Measurements from ENCODE around the gene SCN5A. TPM values are rescaled to one million over a fixed set of nuclear protein-coding genes. Genes with fewer than 3 reads are reported as not detected.

SCN5A gene
- total RNA-seq, 1 experiment from 2014 or later, result 13.6 TPM

DNA sequence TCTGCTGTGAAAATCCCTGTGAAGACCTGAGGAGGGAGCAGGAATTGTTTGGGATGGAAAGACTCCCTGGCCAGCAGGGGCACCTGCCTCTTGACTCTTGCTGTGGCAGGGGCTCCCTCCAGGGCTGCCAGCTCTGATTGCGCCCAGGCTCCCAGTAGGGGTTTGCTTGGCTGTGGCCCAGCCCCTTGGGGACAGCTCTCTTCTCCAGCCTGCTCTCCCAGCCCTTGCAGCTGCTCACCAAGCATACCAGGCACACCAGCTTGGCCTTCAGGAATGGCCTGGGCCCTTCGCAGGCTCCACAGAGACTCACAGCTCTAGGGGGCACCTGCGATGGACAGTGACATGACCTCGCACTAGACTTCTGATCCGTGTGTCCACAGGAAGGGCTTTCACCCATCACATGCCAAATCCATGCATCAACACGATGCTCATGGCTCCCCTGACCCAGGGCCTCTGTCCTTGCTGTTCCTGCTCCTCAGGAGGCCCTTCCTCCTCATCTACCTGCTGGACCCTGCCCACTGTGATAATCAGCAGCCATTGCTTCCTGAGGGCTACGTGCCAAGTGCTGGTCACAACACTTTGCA lies 61.8 kb downstream of the SCN5A start:
- DNase-seq (ENCODE audit: low spot score) (no peak), ATAC-seq (no peak)
- Mint-ChIP-seq H3K4me1 (peaks cover 3% of the 10 kb centered on the region; the same call in 1 of the 2 replicates), H3K27me3 (ENCODE audit: low read depth) (no peaks in the 10 kb centered on the region), H3K36me3 (no peaks in the 10 kb centered on the region), H3K9me3 (no peaks in the 10 kb centered on the region), H3K4me3 (no peak overlapping the region), H3K27ac (no peak overlapping the region)
- no peak for TF ChIP-seq NR3C1 (CRISPR knock-in tag; conservative IDR thresholded peaks at IDR 0.05; ENCODE audit: low read depth)
- TF ChIP-seq, protein P1, sequence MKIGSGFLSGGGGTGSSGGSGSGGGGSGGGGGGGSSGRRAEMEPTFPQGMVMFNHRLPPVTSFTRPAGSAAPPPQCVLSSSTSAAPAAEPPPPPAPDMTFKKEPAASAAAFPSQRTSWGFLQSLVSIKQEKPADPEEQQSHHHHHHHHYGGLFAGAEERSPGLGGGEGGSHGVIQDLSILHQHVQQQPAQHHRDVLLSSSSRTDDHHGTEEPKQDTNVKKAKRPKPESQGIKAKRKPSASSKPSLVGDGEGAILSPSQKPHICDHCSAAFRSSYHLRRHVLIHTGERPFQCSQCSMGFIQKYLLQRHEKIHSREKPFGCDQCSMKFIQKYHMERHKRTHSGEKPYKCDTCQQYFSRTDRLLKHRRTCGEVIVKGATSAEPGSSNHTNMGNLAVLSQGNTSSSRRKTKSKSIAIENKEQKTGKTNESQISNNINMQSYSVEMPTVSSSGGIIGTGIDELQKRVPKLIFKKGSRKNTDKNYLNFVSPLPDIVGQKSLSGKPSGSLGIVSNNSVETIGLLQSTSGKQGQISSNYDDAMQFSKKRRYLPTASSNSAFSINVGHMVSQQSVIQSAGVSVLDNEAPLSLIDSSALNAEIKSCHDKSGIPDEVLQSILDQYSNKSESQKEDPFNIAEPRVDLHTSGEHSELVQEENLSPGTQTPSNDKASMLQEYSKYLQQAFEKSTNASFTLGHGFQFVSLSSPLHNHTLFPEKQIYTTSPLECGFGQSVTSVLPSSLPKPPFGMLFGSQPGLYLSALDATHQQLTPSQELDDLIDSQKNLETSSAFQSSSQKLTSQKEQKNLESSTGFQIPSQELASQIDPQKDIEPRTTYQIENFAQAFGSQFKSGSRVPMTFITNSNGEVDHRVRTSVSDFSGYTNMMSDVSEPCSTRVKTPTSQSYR (CRISPR knock-in tag; IDR thresholded peaks at IDR 0.05), result no peak
- TF ChIP-seq, protein P2, sequence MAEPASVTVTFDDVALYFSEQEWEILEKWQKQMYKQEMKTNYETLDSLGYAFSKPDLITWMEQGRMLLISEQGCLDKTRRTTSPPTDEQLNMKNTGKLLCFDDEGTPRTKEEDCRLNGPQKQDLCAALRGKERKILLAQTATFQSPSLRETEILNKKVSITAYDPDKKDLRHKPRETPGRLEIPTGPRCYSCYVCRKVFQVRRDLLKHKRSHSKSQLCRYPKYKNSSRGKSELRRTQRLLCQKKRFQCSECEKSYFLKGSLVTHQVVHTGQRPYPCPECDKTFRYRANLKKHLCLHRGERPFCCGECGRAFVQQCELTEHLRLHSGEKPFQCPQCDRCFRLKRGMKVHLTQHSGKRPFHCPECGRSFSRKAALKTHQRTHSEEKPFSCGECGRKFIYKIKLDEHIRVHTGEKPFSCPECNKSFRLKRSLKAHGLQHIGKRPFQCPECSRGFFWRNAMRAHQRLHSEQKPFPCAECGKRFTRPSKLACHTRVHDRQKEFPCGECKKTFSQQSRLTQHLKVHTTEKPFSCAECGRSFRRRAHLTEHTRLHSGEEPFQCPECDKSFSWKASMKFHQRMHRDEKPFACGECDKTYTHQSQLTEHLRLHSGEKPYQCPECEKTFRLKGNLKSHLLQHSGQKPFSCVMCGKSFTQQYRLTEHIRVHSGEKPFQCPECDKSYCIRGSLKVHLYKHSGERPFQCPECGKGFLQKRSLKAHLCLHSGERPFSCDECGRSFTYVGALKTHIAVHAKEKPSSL (CRISPR knock-in tag; conservative IDR thresholded peaks at IDR 0.05), result no peak
- TF ChIP-seq ZNF232 (CRISPR knock-in tag; IDR thresholded peaks at IDR 0.05), result no peak
- TF ChIP-seq NFE2L1 (CRISPR knock-in tag; IDR thresholded peaks at IDR 0.05), result no peak
- TF ChIP-seq PRRX2 (CRISPR knock-in tag; IDR thresholded peaks at IDR 0.05), result no peak
- TF ChIP-seq ESRRA (CRISPR knock-in tag; IDR thresholded peaks at IDR 0.05; ENCODE audit: borderline replicate concordance), result no peak
- no peak for TF ChIP-seq NR1H2 (CRISPR knock-in tag; IDR thresholded peaks at IDR 0.05)
- TF ChIP-seq, protein P3, sequence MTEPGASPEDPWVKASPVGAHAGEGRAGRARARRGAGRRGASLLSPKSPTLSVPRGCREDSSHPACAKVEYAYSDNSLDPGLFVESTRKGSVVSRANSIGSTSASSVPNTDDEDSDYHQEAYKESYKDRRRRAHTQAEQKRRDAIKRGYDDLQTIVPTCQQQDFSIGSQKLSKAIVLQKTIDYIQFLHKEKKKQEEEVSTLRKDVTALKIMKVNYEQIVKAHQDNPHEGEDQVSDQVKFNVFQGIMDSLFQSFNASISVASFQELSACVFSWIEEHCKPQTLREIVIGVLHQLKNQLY (CRISPR knock-in tag; IDR thresholded peaks at IDR 0.05), result no peak
- no peak for TF ChIP-seq GABPB1 (CRISPR knock-in tag; IDR thresholded peaks at IDR 0.05)
- ChIA-PET CTCF (interaction anchor here (0.8 kb wide), 1 partner anchor 66 kb away, joined by 3 read pairs; no protein-coding TSS in a partner anchor), POLR2A (no interaction called here)

DNA sequence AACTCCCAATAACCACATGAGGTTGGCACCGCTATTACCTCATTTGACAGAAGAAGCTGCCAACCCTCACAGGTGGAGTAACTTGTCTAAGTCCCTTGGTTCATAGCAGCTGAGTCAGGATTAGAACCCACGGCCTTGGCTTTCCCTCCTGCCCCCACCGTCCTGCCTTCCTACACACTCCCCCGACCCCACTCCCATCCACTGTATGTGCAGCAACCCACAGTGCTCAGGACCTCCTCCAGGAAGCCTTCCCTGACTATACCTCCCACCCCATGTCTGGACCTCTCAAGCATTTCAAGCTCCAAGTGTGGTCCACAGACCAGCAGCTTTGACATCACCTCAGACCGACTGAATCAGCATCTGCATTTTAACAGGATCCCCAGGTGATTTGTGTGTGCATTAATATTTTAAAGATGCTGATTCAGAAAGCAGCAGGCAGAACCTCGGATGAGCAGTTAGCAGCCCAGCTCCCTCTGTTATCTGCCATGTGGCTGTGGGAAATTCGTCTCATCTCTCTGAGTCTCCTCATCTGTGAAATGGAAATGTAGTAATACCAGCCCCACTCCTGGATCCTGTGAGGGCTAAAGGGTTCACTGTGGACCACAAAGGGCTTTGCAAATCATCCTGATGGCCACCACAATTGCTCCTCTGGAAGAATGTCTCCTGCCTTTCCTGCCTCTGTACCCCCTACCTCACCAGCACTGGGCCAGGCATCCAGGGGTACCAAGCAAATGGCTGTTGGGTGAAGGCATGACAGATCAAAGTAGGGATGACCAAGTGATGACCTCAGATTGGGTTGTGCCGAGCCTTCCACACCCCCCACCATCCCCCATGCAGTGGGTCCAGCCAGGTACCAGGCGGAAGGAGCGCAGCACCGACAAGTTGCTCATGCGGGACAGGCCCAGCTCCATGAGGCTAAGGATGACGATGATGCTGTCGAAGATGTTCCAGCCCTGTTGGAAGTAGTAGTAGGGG lies 62.7 kb downstream of the SCN5A start:
- H3K36me3 Mint-ChIP-seq, result no peaks in the 10 kb centered on the region
- DNase-seq (ENCODE audit: low spot score), result no peak
- TF ChIP-seq AFF4 (CRISPR knock-in tag; IDR thresholded peaks at IDR 0.05; ENCODE audit: borderline replicate concordance) (no peak), TEAD1 (CRISPR knock-in tag; IDR thresholded peaks at IDR 0.05) (no peak), ETV6 (CRISPR knock-in tag; IDR thresholded peaks at IDR 0.05) (no peak)
- TF ChIP-seq, protein P2 (CRISPR knock-in tag; conservative IDR thresholded peaks at IDR 0.05), result no peak
- peaks cover 3% of the 10 kb centered on the region; the same call in 1 of the 2 replicates for H3K4me1 Mint-ChIP-seq
- no peak overlapping the region for H3K27ac Mint-ChIP-seq
- H3K4me3 Mint-ChIP-seq, result no peak overlapping the region
- H3K9me3 Mint-ChIP-seq, result no peaks in the 10 kb centered on the region
- no peaks in the 10 kb centered on the region for H3K27me3 Mint-ChIP-seq (ENCODE audit: low read depth)
- ChIA-PET CTCF (interaction anchor here (0.6 kb wide), 1 partner anchor 701 kb away, joined by 3 read pairs; no protein-coding TSS in a partner anchor), POLR2A (no interaction called here)
- no peak for ATAC-seq

Measured in WTC11 (cell line).